ENCODE data around the gene LRRC4B. TPM values are rescaled to one million over a fixed set of nuclear protein-coding genes. Genes with fewer than 3 reads are reported as not detected.
A peak's percentile ranks its signal among the peaks of the same experiment; 100 is the strongest.

LRRC4B gene
- total RNA-seq, 2 donors from 2014 or later, result not detected

GRCh38 chr19:50509366-50509765, 58.9 kb downstream of the LRRC4B start:
- Mint-ChIP-seq H3K27ac (peak overlapping the region in 1 of 2 donors; percentile 60), H3K9me3 (no peaks in the 10 kb centered on the region), H3K36me3 (peaks cover 0 to 6% of the 10 kb centered on the region in 2 donors)
- ATAC-seq, result no peak
- no peak for DNase-seq (ENCODE audit: low spot score in 2 of 2)

DNA sequence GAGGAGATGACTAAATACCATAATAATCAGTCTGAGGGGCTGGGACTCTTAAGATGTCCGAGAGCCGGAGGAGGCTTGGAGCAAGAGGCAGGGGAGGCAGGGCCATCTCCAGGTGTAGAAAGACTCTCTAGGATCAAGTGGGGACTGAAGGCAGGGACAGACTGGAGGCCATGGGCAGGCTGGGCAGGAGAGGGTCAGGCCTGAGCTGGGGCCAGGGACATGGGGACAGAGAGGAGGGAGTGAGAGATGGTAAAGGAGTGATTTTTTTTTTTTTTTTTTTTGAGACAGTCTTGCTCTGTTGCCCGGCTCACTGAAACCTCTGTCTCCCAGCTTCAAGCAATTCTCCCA, 59.4 kb downstream of the LRRC4B start:
- no peak for ATAC-seq
- no peak for DNase-seq (ENCODE audit: low spot score in 2 of 2)
- Mint-ChIP-seq H3K27ac (peak overlapping the region; percentile 60 to 65), H3K36me3 (peaks cover 0 to 6% of the 10 kb centered on the region in 2 donors), H3K9me3 (no peaks in the 10 kb centered on the region)

- ATAC-seq, result no peak
Observed at GRCh38 chr19:50507376-50507775, 60.9 kb downstream of the LRRC4B start.

GRCh38 chr19:50506700-50507099, 61.5 kb downstream of the LRRC4B start:
- Mint-ChIP-seq H3K27ac (no peak overlapping the region), H3K9me3 (no peaks in the 10 kb centered on the region), H3K36me3 (peaks cover 0 to 6% of the 10 kb centered on the region in 2 donors)
- DNase-seq (ENCODE audit: low spot score in 2 of 2) (no peak), ATAC-seq (no peak)

More at GRCh38 chr19:50507376-50507775, 60.9 kb downstream of the LRRC4B start:
- H3K27ac Mint-ChIP-seq, result peak overlapping the region; percentile 60 to 89
- H3K9me3 Mint-ChIP-seq, result no peaks in the 10 kb centered on the region
- no peak for DNase-seq (ENCODE audit: low spot score in 2 of 2)
- H3K36me3 Mint-ChIP-seq, result peaks cover 0 to 6% of the 10 kb centered on the region in 2 donors

DNA sequence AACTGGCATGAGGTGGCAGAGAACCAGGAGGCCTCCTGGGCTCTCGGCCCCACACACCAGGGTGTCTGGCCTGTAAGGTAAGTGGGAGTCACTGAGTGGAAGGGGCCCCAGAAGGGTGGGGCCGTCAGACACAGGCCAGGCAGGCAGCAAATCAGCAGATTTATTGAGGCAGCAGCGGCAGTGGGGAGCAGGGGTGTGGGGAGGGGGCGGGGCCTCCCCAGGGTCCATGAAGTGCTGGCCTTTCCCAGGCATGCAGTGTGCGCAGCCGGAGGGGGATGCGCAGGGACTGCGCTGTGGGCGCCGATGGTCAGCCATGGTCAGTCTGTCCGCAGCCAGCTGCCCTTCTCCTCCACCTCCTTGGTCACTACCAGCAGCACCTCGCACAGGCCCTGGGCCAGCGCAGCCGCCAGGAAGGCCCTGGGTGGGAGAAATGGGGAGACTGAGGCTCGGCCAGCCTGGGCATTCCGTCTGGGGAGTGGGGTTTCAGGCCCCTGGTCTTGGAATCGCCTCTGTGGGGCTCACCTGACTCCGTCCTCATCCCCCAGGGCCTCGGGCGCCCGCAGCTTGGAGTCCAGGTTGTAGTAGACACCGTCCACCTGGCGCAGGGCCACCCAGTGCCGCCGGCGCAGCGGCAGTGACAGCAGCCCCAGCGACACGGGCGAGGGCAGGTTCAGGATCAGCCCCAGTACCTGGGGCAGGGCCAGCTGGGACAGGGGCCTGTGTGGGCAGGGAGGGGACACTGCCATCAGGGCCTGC, 62.2 kb downstream of the LRRC4B start:
- Mint-ChIP-seq H3K27ac (no peak overlapping the region), H3K36me3 (peaks cover 0 to 6% of the 10 kb centered on the region in 2 donors), H3K9me3 (no peaks in the 10 kb centered on the region)
- ATAC-seq, result no peak
- DNase-seq (ENCODE audit: low spot score in 2 of 2), result no peak

DNA sequence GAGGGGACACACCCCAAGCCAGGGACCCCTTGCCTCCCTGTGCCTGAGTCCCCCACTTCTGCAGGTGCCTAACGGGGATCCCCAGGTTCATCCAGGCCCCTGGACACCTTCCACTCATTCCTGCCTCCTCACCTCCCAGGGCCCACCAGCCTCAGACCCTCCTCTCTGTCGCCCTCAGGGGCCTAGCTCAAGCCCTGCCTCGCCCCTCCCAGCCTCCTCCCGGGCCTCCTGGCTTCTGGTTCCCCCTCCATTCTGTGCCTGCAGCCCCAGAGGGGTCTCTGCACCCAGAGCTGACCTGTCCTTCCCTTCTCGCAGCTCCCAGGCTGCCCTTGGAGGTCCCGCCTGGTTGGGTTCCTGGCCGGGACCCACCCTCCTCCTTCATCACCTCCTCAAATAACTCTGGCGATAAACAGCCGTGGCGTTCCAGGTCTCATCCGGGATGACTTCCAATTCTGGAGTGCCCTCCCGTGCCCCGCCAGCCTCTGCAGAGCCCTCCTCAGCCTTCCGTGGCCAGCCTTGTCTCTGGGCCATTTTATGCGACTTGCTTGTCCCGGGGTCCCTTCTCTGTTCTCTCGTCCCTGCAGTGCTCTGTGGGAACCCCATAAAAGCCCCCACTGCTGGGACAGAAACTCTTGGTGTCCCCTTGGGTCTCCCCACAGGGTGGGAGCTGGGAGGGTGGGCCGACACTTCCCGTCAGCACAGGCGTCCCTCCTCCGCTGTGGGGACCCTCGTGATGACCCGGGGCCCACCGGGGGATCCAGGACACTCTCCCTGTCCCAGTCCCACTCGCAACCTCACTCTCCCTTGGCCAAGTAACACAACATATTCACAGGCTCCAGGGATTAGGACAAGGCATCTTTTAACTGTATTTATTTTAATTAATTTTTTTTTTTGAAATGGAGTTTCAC, 66.4 kb downstream of the LRRC4B start:
- DNase-seq (ENCODE audit: low spot score in 2 of 2) (no peak), ATAC-seq (no peak)
- H3K36me3 Mint-ChIP-seq, result no peaks in the 10 kb centered on the region
- H3K27ac Mint-ChIP-seq, result peak overlapping the region; percentile 55 to 65
- no peaks in the 10 kb centered on the region for H3K9me3 Mint-ChIP-seq

- ATAC-seq (peak in 1 of 2 donors; percentile 35), DNase-seq (ENCODE audit: low spot score in 2 of 2) (no peak)
- H3K27ac Mint-ChIP-seq, result peak overlapping the region in 1 of 2 donors; percentile 65
- H3K9me3 Mint-ChIP-seq, result no peaks in the 10 kb centered on the region
- H3K36me3 Mint-ChIP-seq, result no peaks in the 10 kb centered on the region
Observed at GRCh38 chr19:50501186-50501567, 67.1 kb downstream of the LRRC4B start.

- peak in 1 of 2 donors; percentile 24 for ATAC-seq
- Mint-ChIP-seq H3K9me3 (no peaks in the 10 kb centered on the region), H3K36me3 (no peaks in the 10 kb centered on the region), H3K27ac (peak overlapping the region in 1 of 2 donors; percentile 65)
- DNase-seq (ENCODE audit: low spot score in 2 of 2), result no peak
Observed at GRCh38 chr19:50500753-50501151, 67.5 kb downstream of the LRRC4B start.

DNA sequence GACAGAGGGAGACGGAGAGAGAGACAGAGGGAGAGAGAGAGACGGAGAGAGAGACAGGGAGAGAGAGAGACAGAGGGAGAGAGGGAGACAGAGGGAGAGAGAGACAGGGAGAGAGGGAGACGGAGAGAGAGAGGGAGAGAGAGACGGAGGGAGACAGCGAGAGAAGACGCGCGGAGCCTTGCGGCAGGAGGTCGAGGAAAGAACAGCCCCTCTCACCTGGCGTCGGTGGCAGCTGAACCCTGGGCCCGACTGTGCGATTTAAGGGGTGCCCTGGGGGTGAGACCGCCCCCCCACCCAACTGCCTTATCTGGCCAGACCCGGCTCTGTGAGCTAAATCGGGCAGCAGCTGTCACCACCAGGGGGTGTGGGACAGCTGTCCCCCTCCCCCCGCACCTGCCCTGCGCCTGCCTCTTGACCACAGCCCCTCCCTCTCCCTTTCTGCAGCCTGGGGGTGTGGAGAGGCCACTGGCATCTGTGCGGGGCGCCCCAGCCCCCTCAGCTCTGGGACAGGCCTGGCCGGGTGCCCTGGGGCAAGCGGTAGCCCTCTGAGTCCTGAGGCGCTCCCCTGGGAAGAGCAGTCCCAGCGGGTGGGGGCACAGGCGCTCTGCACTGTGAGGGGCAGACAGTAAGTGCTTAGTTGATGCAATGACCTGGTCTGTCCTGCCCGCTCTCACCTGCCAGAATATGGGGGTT, 68.0 kb downstream of the LRRC4B start:
- ATAC-seq (peak in 1 of 2 donors; percentile 54), DNase-seq (ENCODE audit: low spot score in 2 of 2) (no peak)
- Mint-ChIP-seq H3K9me3 (no peaks in the 10 kb centered on the region), H3K27ac (no peak overlapping the region), H3K36me3 (no peaks in the 10 kb centered on the region)

DNA sequence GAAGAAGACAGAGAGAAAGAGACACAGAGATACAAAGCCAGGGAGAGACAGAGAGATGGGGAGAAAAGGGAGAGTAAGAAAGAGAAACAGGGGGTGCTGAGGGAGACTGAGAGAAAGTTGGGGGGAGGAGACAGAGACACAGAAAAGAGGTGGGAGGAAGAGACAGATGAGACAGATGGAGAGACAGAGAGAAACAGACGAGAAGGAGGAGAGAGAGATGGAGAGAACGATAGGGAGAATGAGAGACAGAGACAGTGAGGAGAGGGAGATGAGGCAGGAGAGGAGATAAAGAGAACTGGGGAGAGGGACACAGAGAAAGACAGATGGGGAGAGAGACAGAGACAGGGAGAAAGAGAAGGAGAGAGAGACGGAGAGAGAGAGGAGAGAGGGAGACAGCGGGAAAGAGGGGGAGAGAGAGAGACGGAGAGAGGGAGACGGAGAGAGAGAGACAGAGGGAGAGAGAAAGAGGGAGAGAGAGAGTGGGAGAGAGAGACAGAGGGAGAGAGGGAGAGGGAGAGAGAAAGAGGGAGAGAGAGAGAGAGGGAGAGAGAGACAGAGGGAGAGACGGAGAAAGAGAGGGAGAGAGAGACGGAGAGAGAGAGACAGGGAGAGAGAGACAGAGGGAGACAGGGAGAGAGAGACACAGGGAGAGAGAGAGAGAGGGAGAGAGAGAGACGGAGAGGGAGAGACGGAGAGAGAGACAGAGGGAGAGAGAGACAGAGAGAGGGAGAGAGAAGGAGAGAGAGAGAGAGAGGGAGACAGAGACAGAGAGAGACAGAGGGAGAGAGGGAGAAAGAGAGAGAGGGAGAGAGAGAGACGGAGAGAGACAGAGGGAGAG, 69.8 kb downstream of the LRRC4B start:
- no peaks in the 10 kb centered on the region for H3K36me3 Mint-ChIP-seq
- DNase-seq (ENCODE audit: low spot score in 2 of 2) (no peak), ATAC-seq (no peak)

GRCh38 chr19:50497022-50497405, 71.2 kb downstream of the LRRC4B start:
- H3K9me3 Mint-ChIP-seq, result no peaks in the 10 kb centered on the region
- ATAC-seq (no peak), DNase-seq (ENCODE audit: low spot score in 2 of 2) (no peak)
- H3K27ac Mint-ChIP-seq, result no peak overlapping the region
- no peaks in the 10 kb centered on the region for H3K36me3 Mint-ChIP-seq

More for the DNA sequence above, 69.8 kb downstream of the LRRC4B start:
- Mint-ChIP-seq H3K9me3 (no peaks in the 10 kb centered on the region), H3K27ac (no peak overlapping the region)

GRCh38 chr19:50496189-50497021, 71.8 kb downstream of the LRRC4B start:
- no peaks in the 10 kb centered on the region for H3K9me3 Mint-ChIP-seq
- peak in 1 of 2 donors; percentile 42 for DNase-seq (ENCODE audit: low spot score in 2 of 2)
- H3K36me3 Mint-ChIP-seq, result no peaks in the 10 kb centered on the region
- ATAC-seq, result no peak
- H3K27ac Mint-ChIP-seq, result no peak overlapping the region

DNA sequence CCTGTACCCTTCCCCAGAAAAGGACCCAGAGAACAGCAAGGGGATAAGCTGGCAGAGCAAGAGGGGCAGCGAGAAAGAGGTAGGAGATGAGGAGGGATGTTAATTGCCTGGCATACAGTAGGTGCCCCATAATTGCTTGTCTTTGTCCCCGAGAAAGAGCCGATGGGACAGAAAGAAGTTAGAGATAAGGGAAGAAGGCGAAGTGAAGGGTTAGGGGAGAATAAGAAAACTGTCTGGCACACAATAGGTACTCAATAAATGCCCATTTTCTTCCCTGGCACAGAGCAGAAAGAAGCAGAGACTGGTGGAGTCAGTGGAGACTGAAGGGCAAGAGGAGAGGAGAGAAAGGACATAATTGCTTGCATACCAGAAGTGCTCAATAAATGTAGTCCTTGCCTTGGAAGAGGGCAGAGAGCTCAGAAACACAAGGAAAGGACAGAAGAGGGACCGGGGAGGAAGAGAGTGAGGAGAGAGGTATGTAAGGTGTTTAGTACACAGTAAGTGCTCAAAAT, 73.2 kb downstream of the LRRC4B start:
- DNase-seq (ENCODE audit: low spot score in 2 of 2) (no peak), ATAC-seq (no peak)
- H3K9me3 Mint-ChIP-seq, result no peaks in the 10 kb centered on the region
- peak overlapping the region in 1 of 2 donors; percentile 45 for H3K27ac Mint-ChIP-seq
- no peaks in the 10 kb centered on the region for H3K36me3 Mint-ChIP-seq

DNA sequence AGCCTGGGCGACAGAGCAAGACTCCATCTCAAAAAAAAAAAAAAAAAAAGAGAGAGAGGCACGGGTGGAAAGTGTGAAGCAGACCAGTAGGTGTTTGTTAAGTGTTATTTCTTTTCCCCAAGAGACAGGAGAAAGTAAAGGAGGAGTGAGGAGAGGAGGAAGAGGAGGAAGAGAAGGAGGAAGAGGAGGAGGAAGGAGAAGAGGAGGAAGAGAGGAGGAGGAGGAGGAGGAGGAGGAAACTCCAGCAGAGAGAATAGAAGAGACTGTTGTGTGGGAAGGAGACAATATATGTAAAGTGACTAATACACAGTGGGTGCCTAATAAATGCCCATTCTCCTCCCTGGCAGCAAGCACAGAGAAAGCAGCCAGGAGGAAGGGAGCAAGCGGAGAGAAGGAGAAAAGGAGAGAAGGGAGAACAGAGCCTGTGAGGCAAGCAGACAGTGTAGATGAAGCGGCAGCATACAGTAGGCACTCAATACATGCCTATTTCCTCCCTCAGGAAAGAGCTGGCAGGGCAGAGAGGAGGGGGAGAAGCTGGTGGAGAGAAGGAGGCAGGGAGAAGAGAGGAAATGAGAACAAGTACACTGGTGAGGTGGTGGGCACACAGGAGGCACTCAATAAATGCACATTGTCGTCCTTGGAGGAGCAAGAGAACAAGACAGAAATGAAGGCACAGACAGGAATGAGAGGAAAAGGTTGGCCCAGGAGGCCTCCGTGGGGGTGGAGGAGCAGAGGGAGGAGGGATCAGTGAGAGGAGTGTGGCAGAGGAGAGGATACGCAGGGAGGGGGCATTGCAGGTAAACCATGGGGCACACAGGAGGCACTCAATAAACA, 73.8 kb downstream of the LRRC4B start:
- Mint-ChIP-seq H3K9me3 (no peaks in the 10 kb centered on the region), H3K36me3 (no peaks in the 10 kb centered on the region), H3K27ac (peak overlapping the region in 1 of 2 donors; percentile 45)
- ATAC-seq (no peak), DNase-seq (ENCODE audit: low spot score in 2 of 2) (no peak)
